Measurements from ENCODE around the gene TSEN34. TPM values are rescaled to one million over a fixed set of nuclear protein-coding genes. Genes with fewer than 3 reads are reported as not detected.
"Not testable (repeated sequence)": the region's sequence is repeated elsewhere in the genome, so short reads cannot be mapped to it uniquely, and the experiment has no call there.

Gene TSEN34
- total RNA-seq, 1 donor from 2014 or later: 54.9 TPM

- intact Hi-C loops (cut with DNase I): no loop called here
- H3K4me3 ChIP-seq: peak overlapping the region in 1 of 2 donors; percentile 50
- DNase-seq (ENCODE audit: low spot score in 2 of 2): no peak
- H3K27me3 ChIP-seq: peaks cover 4% of the 10 kb centered on the region
- H3K27ac ChIP-seq: no peak overlapping the region
- no peaks in the 10 kb centered on the region for H3K9me3 ChIP-seq
- H3K4me1 ChIP-seq: peaks cover 15 to 21% of the 10 kb centered on the region in 2 donors
- TF ChIP-seq CTCF (IDR thresholded peaks at IDR 0.05): no peak
- H3K36me3 ChIP-seq: peaks cover 1% of the 10 kb centered on the region in 2 donors
These were observed 28.2 kb upstream of the TSEN34 start for GRCh38 chr19:54162884-54163283.

DNA sequence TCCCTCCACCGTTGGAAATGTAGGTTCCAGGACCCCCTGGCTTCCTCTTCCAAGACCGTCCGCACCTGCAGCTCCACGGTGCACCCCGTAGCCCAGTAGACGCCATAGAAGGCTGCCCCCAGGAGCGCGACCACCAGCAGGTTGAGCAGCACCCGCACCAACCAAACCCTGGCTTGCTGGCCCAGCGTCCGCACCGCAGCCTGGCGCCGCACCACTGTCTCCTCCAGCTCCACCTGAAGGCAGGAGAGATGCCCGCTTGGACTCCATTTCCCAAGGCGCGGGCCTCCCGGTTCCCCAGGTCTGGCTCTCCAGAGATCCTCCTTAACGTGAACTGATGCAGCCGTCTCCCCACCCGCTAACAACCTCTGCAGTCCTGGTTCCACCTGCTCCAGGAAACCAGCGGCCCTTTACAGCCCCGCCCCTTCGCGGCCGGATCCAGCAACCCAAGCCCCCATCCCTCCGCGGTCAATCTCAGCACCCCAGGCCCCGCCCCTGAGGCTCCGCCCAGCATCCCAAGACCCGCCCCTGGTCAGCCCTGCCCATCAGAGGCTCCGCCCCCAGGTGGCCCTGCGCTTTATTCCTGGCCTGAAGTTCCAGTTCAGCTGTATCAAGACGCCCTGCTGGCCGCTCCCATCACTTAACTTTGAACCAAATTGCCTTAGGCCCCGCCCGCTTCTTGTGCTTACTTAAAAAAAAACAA lies 26.6 kb upstream of the TSEN34 start:
- Histone ChIP-seq H3K4me1 (peaks cover 7 to 14% of the 10 kb centered on the region in 2 donors), H3K4me3 (no peak overlapping the region), H3K27ac (no peak overlapping the region), H3K27me3 (peaks cover 4% of the 10 kb centered on the region), H3K36me3 (no peaks in the 10 kb centered on the region), H3K9me3 (no peaks in the 10 kb centered on the region)
- intact Hi-C loops (cut with DNase I): no loop called here
- TF ChIP-seq CTCF (IDR thresholded peaks at IDR 0.05): no peak
- peak in 1 of 2 donors; percentile 80 for DNase-seq (ENCODE audit: low spot score in 2 of 2)

GRCh38 chr19:54165222-54165621 lies 25.9 kb upstream of the TSEN34 start:
- DNase-seq (ENCODE audit: low spot score in 2 of 2): no peak
- TF ChIP-seq CTCF (IDR thresholded peaks at IDR 0.05): no peak
- Histone ChIP-seq H3K36me3 (no peaks in the 10 kb centered on the region), H3K4me1 (peaks cover 6 to 13% of the 10 kb centered on the region in 2 donors), H3K9me3 (no peaks in the 10 kb centered on the region), H3K27ac (no peak overlapping the region), H3K4me3 (no peak overlapping the region), H3K27me3 (peaks cover 4% of the 10 kb centered on the region)
- intact Hi-C loops (cut with DNase I): no loop called here

- Histone ChIP-seq H3K36me3 (no peaks in the 10 kb centered on the region), H3K9me3 (no peaks in the 10 kb centered on the region), H3K27me3 (no peaks in the 10 kb centered on the region), H3K4me1 (peaks cover 0 to 2% of the 10 kb centered on the region in 2 donors), H3K27ac (no peak overlapping the region), H3K4me3 (no peak overlapping the region)
- peak; percentile 51 to 93 for DNase-seq (ENCODE audit: low spot score in 2 of 2)
- TF ChIP-seq CTCF (IDR thresholded peaks at IDR 0.05): peak; percentile 71 to 83 (median 73)
- intact Hi-C loops (cut with DNase I): loop anchor here (1.0 kb wide), 1 partner anchor 63 kb away; no protein-coding TSS in a partner anchor
These were observed 22.8 kb upstream of the TSEN34 start for GRCh38 chr19:54168174-54168917.

DNA sequence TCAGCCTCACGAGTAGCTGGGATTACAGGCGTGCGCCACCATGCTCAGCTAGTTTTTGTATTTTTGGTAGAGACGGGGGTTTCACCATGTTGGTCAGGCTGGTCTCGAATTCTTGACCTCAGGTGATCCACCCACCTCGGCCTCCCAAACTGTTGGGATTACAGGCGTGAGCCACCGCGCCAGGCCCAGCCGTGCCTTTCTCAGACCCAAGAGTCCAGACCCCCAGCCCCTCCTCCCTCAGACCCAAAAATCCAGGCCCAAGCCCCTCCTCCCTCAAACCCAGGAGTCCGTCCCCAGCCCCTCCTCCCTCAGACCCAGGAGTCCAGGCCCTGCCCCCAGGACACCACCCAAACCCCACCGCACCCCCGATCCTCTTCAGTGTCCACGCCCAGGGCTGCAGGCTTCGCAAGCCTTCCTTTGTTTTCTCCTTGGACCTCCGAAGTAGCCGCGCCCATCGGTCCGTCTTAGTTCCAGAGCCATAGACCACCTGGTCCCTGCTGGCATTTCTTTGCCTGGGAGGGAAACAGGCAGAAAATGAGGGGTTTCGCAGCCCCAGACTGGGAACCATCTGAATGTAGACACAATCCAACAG lies 21.9 kb upstream of the TSEN34 start:
- no peaks in the 10 kb centered on the region for H3K27me3 ChIP-seq
- no peak for DNase-seq (ENCODE audit: low spot score in 2 of 2)
- intact Hi-C loops (cut with DNase I): no loop called here
- no peaks in the 10 kb centered on the region for H3K36me3 ChIP-seq
- no peaks in the 10 kb centered on the region for H3K9me3 ChIP-seq
- no peak overlapping the region for H3K4me3 ChIP-seq
- peaks cover 0 to 2% of the 10 kb centered on the region in 2 donors for H3K4me1 ChIP-seq
- no peak for TF ChIP-seq CTCF (IDR thresholded peaks at IDR 0.05)
- H3K27ac ChIP-seq: no peak overlapping the region

- H3K27me3 ChIP-seq; H3K27ac ChIP-seq; intact Hi-C loops (cut with DNase I); H3K4me3 ChIP-seq; DNase-seq (ENCODE audit: low spot score in 2 of 2); H3K36me3 ChIP-seq; H3K4me1 ChIP-seq; H3K9me3 ChIP-seq: not testable (repeated sequence)
These were observed 19.2 kb upstream of the TSEN34 start for GRCh38 chr19:54171736-54172431.

Data from ascending aorta (tissue), 2 donors.